Measurements from ENCODE around the gene GIGYF2.

DNA sequence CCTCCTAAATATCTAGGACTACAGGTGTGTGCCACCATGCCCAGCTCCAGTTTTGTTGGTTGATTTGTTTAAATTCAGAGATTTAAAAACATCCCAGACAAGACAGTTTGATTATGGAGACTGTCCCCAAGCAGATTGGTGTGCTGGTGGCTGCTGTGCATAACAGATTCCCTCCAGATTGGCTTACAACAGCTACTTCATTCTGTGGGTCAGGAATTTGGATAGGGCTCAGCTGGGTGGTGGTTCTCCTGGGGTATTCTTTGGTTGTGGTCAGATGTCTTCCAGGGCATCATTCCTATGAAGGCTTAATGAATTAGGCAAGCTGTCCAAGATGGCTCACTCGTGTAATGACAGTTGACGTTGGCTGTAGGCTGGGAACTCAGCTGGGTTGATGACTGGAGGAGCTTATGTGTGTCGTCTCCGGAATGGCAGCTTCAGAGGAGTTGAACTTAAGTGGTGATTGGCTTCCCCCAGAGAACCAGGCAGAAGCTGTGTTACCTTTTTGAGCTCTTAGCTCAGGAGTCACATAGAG lies 162.3 kb downstream of the GIGYF2 start:
- no peak for TF ChIP-seq POLR2AphosphoS5 (IDR thresholded peaks at IDR 0.05)
- TF ChIP-seq, protein P1, sequence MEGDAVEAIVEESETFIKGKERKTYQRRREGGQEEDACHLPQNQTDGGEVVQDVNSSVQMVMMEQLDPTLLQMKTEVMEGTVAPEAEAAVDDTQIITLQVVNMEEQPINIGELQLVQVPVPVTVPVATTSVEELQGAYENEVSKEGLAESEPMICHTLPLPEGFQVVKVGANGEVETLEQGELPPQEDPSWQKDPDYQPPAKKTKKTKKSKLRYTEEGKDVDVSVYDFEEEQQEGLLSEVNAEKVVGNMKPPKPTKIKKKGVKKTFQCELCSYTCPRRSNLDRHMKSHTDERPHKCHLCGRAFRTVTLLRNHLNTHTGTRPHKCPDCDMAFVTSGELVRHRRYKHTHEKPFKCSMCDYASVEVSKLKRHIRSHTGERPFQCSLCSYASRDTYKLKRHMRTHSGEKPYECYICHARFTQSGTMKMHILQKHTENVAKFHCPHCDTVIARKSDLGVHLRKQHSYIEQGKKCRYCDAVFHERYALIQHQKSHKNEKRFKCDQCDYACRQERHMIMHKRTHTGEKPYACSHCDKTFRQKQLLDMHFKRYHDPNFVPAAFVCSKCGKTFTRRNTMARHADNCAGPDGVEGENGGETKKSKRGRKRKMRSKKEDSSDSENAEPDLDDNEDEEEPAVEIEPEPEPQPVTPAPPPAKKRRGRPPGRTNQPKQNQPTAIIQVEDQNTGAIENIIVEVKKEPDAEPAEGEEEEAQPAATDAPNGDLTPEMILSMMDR (IDR thresholded peaks at IDR 0.05), result no peak
